Activated CD8-positive, alpha-beta memory T cell treated with anti-CD3 and anti-CD28 coated beads for 4 hours (primary cell): ENCODE measurements around the gene NTN3.

Experiments used
- DNase-seq, 2 donors: peaks; one replicate each; pipeline ENCODE4 v3.0.0-alpha.2; 2020; ENCODE audit warnings: low read depth in 2 of 2

Gene NTN3

DNA sequence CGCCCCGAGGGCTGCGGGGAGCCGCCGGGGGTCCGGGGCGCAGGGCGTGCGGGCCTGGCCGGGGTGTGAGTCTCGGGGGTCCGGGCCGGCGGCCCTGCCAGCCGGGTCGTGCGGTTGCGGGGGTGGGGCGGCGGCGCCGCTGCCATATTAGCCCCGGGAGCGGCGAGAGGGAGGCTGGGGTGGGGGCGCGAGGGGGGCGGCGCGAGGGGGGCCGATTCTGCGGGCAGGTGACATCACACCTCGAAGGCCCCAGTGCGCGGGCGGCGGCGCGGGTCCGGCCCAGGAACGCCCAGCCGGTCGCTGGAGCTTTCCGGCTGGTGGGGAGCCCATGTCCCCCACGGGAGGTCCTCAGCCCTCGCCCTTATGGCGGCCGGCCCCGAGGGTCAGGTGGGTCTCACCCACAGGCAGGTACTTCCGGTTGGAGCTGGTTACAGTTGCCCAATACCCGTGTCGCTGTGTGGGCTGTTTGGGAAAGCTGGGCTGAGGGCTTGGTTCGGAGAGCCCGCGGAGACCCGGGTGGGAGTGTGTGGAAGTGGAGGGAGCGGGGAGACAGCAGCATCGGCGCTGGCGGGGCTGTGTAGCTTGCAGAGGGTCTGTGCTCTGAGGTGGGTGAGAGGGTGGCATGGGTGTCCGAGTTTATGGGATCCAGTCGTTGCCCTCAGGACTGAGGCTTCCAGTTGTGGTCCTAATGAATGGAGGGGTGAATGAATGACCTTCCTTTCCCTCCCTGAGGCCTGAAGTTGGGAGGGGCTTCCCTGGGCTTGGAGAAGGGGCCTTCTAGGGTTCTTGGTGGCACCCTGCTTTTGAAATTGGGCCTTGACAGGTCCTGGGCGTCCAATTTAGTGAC, 43.5 kb downstream of the NTN3 start:
- no peak for DNase-seq

DNA sequence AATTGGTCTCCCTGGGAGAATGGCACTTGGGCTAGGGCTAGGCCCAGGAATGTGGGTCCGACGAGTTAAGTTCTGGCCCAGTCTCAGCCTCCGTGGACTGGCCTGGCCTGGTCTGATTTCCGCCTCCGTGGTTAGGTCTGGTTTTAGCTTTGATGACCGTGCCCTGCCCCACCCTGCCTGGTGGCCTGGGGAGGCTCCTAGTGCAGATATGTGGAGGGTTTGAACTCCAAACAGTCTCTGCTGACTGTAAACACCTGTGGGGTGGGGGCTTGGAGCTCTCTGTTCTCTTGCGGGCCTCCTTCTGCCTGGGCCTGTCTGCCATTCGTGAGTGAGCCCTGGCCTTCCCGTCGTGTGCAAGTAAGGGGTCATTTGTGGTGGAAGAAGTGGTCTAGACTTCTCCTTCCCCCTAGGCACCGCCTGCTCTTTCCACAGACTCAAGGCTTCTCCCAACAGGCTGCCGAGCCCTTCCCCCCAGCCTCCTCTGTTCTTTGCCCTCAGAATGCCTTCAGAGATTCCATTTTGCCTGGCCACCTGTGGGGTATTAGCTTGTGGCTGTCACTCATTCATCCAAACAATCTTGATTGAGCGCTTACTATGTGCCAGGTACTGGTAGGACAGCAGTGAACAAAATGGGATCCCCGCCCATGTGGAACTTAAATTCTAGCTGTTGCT, 44.2 kb downstream of the NTN3 start:
- DNase-seq: no peak

DNA sequence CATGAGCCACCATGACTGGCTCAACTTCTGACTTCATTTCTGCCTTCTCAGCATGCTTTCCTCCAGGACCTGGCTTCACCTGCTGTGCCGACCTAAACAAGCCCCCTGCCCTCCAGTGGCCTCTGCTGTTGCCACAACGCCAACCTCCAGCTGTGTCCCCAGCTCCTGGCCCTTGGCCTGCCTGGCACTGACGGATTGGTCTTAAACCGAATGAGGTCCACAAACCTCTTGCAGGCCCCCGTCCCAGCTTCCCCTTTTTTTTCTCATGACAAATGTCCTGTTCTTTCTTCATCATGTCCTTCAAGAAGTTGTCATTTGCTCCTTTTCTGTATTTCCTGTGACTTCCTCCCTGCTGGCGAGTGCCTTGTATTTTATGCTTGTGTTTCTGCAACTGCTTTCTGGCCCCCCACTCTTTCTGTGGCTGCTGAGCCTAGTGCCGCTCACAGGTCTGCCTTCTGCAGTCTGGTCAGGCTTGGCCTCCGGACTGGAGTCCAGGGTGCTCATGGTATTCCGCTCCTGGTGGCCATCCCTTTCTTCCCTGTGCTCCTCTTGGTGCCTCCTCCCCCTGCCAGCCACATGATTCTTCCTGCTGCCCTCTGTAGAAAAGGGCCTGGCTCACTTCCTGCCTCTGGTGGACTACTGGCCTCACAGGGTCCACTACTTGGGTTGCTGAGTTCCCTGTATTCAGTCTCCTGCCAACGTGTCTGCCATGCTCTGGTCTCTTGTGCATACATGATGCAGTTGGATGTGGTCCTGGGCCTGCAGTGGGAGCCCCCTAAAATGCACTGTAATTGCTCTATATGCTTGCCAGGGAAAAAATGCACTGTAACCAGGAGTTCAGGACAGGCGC, 45.5 kb downstream of the NTN3 start:
- DNase-seq: no peak

DNA sequence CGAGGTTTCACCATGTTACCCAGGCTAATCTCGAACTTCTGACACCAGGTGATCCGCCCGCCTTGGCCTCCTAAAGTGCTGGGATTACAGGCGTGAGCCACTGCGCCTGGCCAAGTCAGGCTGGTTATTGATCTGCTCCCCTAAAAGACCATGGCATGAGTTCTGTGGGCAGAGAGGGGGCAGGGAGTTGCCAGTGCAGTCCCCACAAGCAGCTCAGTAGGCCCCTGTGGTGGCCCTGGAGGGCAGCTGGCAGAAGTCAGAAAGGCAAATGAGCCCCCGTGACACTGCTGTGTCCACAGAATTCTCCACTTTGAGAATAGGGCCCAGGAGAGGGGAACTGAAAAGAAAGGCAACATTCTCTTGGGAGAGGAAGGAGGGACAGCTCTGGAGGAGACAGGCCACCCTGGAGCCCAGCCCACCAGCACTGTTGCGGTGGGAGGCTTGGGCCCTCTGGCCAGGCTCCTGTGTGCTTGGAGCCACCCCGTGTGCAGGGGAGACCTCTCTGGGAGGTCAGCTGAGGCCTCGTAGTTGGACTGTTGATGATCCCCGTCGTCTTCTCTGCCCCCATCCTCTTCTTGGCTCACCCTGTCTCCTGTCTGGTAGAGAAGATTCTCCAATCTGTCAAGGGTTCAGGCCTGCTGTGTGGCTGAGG, 47.0 kb downstream of the NTN3 start:
- DNase-seq: no peak

DNA sequence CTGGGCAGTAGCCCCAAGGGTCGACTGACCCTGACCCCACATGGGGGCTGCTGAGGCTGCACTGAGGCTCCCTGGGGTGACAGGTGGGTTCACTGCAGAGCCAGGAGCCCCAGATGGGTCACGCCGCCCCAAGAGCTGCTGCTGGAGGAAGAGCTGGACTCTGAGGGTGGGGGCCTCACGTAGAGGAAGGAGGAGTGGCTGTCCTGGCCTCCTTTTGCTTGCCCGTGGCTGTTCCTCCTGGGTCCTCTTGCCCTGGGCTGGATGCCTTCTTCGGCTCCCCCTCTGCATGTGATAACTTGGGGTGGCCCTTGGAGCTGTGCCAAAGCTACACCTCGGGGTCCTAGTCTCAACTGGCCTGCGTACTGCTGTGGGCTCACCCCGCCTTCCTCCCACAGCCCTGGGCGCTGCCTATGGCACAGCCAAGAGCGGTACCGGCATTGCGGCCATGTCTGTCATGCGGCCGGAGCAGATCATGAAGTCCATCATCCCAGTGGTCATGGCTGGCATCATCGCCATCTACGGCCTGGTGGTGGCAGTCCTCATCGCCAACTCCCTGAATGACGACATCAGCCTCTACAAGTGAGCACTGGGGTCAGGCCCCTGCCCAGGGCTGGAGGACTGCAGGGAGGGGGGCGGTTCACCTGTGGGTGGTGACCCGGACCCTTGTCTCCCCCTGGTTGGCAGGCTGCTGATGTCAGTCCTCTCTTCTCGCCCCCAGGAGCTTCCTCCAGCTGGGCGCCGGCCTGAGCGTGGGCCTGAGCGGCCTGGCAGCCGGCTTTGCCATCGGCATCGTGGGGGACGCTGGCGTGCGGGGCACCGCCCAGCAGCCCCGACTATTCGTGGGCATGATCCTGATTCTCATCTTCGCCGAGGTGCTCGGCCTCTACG, 48.0 kb downstream of the NTN3 start:
- no peak for DNase-seq

DNA sequence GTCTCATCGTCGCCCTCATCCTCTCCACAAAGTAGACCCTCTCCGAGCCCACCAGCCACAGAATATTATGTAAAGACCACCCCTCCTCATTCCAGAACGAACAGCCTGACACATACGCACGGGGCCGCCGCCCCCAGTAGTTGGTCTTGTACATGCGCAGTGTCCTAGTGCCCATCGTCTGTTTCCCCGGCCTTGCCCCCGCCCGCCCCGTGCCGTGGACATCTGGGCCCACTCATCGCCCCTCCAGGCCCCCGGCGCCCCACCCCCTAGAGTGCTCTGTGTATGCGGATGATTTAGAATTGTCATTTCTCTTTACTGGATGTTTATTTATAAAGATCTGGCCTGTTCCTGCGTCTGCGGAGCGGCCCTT, 48.6 kb downstream of the NTN3 start:
- DNase-seq: no peak

DNA sequence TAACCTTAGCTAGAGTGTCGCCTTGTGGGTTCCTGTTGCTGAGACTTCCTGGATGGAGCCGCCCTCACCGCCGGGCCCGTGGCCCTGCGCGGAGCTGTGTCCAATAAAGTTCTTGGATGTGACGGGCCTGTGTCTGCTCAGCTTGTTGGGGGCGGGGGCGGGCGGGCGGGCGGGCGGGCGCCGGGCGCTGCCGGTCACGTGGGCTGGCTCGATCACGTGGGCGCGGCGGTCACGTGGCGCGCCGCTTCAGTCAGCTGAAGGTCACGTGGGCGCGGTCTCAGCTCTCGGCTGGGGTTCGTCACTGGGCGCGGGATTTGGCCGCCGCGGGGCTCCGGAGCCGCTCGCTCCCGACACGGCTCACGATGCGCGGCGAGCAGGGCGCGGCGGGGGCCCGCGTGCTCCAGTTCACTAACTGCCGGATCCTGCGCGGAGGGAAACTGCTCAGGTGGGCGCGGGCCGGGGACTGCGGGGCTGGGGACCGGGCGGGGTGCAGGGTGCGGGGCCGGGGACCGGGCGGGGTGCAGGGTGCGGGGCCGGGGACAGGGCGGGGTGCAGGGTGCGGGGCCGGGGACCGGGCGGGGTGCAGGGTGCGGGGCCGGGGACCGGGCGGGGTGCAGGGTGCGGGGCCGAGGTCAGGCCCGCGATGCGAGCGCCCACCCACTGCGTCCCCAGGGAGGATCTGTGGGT, 49.1 kb downstream of the NTN3 start, which contains the start of gene AMDHD2:
TSS of gene AMDHD2 (plus strand) at position 275 of the 687 bp plus-strand sequence. CDS start at position 363, 88 bp downstream.
- peak; percentile 77 to 81 for DNase-seq

DNA sequence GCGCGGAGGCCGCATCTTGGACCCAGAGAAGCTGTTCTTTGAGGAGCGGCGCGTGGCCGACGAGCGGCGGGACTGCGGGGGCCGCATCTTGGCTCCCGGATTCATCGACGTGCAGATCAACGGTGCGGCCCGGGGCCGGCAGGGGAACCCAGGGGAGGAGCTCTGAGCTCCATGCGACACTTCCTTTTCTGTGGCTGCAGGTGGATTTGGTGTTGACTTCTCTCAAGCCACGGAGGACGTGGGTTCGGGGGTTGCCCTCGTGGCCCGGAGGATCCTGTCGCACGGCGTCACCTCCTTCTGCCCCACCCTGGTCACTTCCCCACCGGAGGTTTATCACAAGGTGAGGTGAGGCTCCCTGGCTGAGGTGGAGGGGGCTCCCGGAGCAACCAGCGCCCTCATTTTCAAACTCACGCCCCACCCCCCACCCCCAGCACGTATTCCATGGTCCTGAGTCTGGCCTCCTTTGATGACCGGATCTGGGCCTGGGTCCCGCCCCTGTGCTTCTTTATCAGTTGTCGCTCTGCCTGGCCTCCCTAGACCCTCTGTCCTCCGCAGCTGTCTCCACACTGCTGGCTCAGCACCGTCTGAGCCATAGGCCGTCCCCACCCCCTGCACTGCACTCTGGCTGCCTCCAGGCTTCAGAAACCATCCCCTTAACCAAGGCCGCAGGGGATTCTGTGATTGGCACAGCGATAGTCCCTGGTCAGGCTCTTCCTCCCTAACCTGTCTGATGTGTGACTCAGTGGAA, 49.9 kb downstream of the NTN3 start:
- peak in 1 of 2 donors; percentile 29 for DNase-seq
